Measurements from ENCODE around the gene CALM3.

- TF ChIP-seq, protein P1, sequence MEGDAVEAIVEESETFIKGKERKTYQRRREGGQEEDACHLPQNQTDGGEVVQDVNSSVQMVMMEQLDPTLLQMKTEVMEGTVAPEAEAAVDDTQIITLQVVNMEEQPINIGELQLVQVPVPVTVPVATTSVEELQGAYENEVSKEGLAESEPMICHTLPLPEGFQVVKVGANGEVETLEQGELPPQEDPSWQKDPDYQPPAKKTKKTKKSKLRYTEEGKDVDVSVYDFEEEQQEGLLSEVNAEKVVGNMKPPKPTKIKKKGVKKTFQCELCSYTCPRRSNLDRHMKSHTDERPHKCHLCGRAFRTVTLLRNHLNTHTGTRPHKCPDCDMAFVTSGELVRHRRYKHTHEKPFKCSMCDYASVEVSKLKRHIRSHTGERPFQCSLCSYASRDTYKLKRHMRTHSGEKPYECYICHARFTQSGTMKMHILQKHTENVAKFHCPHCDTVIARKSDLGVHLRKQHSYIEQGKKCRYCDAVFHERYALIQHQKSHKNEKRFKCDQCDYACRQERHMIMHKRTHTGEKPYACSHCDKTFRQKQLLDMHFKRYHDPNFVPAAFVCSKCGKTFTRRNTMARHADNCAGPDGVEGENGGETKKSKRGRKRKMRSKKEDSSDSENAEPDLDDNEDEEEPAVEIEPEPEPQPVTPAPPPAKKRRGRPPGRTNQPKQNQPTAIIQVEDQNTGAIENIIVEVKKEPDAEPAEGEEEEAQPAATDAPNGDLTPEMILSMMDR (IDR thresholded peaks at IDR 0.05), result no peak
- TF ChIP-seq POLR2A (IDR thresholded peaks at IDR 0.05) (no peak), POLR2AphosphoS5 (IDR thresholded peaks at IDR 0.05) (no peak), EP300 (IDR thresholded peaks at IDR 0.05) (no peak)
Measured at GRCh38 chr19:46608581-46609345, 7.6 kb downstream of the CALM3 start.

Measured in sigmoid colon (tissue), 4 donors.